GM12878 (cell line): Measurements from ENCODE around the gene RPS6KL1.

Experiments used
- CHD4 ChIP-seq: fragments of 200-600 bp; sonication (generic); IDR thresholded peaks from 2 replicates; pipeline ENCODE4 v1.6.1; 2016; ENCODE audit warnings: mild to moderate bottlenecking
- SREBF2 ChIP-seq: IDR thresholded peaks from 2 replicates; pipeline ENCODE4 v1.6.1; 2012; ENCODE audit warnings: mild to moderate bottlenecking, low read length
- STAT3 ChIP-seq: IDR thresholded peaks from 2 replicates; pipeline ENCODE4 v1.6.1; 2011; ENCODE audit warnings: low read depth, low read length, improper control_type of control experiment

GRCh38 chr14:74942608-74943007 lies 19.5 kb upstream of the RPS6KL1 start:
- no peak for TF ChIP-seq STAT3
- TF ChIP-seq CHD4, result no peak
- no peak for TF ChIP-seq SREBF2
